IPS-15b (cell line): Measurements from ENCODE around the gene RNF168.
"Not testable (repeated sequence)": the region's sequence is repeated elsewhere in the genome, so short reads cannot be mapped to it uniquely, and the experiment has no call there.

Experiments
- H3K27me3 ChIP-seq: one replicate; pipeline ENCODE4 v1.6.1; 2013; ENCODE audit warnings: low read length; ENCODE audit not compliant: control insufficient read depth, insufficient read depth
- H3K36me3 ChIP-seq: one replicate; pipeline ENCODE4 v1.6.1; 2013; ENCODE audit warnings: low read length; ENCODE audit not compliant: control insufficient read depth, insufficient read depth
- H3K4me1 ChIP-seq: one replicate; pipeline ENCODE4 v1.6.1; 2013; ENCODE audit warnings: mild to moderate bottlenecking, low read length; ENCODE audit not compliant: control insufficient read depth, insufficient read depth
- H3K4me3 ChIP-seq: one replicate; pipeline ENCODE4 v1.5.1; 2013; ENCODE audit warnings: low read depth, low read length
- H3K9ac ChIP-seq: one replicate; pipeline ENCODE4 v1.6.1; 2013; ENCODE audit warnings: low read depth, mild to moderate bottlenecking, low read length
- H3K9me3 ChIP-seq: one replicate; pipeline ENCODE4 v1.6.1; 2013; ENCODE audit warnings: mild to moderate bottlenecking, low read length; ENCODE audit not compliant: control insufficient read depth, insufficient read depth

The RNF168 gene

GRCh38 chr3:196496183-196496582 is 7.4 kb downstream of the RNF168 start:
- peaks cover 8% of the 10 kb centered on the region for H3K4me1 ChIP-seq
- H3K9me3 ChIP-seq: no peaks in the 10 kb centered on the region
- no peak overlapping the region for H3K4me3 ChIP-seq
- H3K9ac ChIP-seq: no peak overlapping the region
- H3K36me3 ChIP-seq: no peaks in the 10 kb centered on the region
- no peaks in the 10 kb centered on the region for H3K27me3 ChIP-seq

GRCh38 chr3:196493292-196493691 is 10.3 kb downstream of the RNF168 start:
- Histone ChIP-seq H3K36me3 (no peaks in the 10 kb centered on the region), H3K27me3 (no peaks in the 10 kb centered on the region), H3K4me1 (no peaks in the 10 kb centered on the region), H3K9ac (no peak overlapping the region), H3K9me3 (no peaks in the 10 kb centered on the region), H3K4me3 (no peak overlapping the region)

- no peaks in the 10 kb centered on the region for H3K27me3 ChIP-seq
- H3K4me1 ChIP-seq: no peaks in the 10 kb centered on the region
- H3K9me3 ChIP-seq: no peaks in the 10 kb centered on the region
- H3K9ac ChIP-seq: no peak overlapping the region
- peaks cover 4% of the 10 kb centered on the region for H3K36me3 ChIP-seq
- no peak overlapping the region for H3K4me3 ChIP-seq
Measured at GRCh38 chr3:196492080-196492479, 11.5 kb downstream of the RNF168 start.

DNA sequence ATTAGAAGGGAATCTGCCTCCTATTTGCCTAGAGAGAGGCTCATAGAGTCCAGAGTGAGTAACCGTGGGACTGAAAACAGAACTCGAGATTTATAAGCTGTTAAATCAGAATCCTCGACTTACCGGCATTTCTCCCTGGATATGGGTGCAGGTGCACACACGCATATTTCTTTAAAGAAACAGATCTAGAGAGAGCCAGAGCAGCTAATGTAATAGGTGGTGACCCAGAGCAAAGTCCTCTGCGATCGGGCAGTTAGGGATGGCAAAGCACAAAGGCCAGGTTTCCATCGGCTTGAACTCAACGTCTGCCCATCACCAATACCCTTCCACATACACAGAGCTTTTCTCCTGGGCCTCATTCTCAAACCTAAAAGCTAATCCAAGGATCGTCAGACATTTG is 13.8 kb downstream of the RNF168 start:
- H3K4me3 ChIP-seq: no peak overlapping the region
- no peaks in the 10 kb centered on the region for H3K4me1 ChIP-seq
- H3K36me3 ChIP-seq: peaks cover 18% of the 10 kb centered on the region
- no peaks in the 10 kb centered on the region for H3K27me3 ChIP-seq
- no peaks in the 10 kb centered on the region for H3K9me3 ChIP-seq
- no peak overlapping the region for H3K9ac ChIP-seq

DNA sequence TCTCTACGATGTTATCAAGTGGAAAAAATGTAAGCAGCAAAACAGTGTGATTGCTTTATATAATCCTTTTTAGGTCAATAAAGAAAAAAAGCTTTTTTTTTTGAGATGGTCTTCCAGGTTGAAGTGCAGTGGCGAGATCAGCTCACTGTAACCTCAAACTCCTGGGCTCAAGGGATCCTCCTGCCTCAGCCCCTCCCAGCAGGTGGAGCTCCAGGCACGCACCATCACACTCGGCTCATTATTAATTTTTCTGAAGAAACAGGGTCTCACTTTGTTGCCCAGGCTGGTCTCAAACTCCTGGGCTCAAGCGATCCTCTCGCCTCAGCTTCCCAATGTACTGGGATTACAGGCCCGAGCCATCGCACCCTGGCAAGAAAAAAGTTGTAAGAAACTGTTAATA is 17.3 kb downstream of the RNF168 start:
- Histone ChIP-seq H3K4me1 (no peaks in the 10 kb centered on the region), H3K9me3 (no peaks in the 10 kb centered on the region), H3K36me3 (peaks cover 36% of the 10 kb centered on the region), H3K27me3 (no peaks in the 10 kb centered on the region), H3K4me3 (no peak overlapping the region), H3K9ac (no peak overlapping the region)

DNA sequence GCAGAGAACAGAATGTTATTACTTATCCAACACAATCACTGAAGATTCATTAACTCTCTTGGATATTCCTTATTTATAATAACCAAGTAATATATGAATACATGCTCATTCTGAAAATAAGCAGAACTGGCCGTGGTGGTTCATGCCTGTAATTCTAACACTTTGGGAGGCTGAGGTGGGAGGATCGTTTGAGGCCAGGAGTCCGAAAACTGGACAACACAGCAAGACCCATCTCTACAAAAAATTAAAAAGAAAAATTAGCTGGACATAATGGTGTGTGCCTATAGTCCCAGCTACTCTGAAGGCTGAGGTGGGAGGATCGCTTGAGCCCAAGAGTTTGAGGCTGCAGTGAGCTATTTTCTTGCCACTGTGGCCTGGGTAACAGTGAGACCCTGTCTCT is 25.9 kb downstream of the RNF168 start:
- no peak overlapping the region for H3K9ac ChIP-seq
- no peaks in the 10 kb centered on the region for H3K9me3 ChIP-seq
- no peak overlapping the region for H3K4me3 ChIP-seq
- peaks cover 14% of the 10 kb centered on the region for H3K36me3 ChIP-seq
- no peaks in the 10 kb centered on the region for H3K4me1 ChIP-seq
- no peaks in the 10 kb centered on the region for H3K27me3 ChIP-seq

GRCh38 chr3:196472286-196472685 is 31.3 kb downstream of the RNF168 start:
- Histone ChIP-seq H3K4me3 (no peak overlapping the region), H3K36me3 (peaks cover 3% of the 10 kb centered on the region), H3K9ac (no peak overlapping the region), H3K4me1 (no peaks in the 10 kb centered on the region), H3K27me3 (no peaks in the 10 kb centered on the region), H3K9me3 (no peaks in the 10 kb centered on the region)

- H3K4me3 ChIP-seq: no peak overlapping the region
- peaks cover 3% of the 10 kb centered on the region for H3K36me3 ChIP-seq
- no peaks in the 10 kb centered on the region for H3K4me1 ChIP-seq
- no peaks in the 10 kb centered on the region for H3K27me3 ChIP-seq
- no peaks in the 10 kb centered on the region for H3K9me3 ChIP-seq
- no peak overlapping the region for H3K9ac ChIP-seq
Measured at GRCh38 chr3:196471551-196471950, 32.0 kb downstream of the RNF168 start.

DNA sequence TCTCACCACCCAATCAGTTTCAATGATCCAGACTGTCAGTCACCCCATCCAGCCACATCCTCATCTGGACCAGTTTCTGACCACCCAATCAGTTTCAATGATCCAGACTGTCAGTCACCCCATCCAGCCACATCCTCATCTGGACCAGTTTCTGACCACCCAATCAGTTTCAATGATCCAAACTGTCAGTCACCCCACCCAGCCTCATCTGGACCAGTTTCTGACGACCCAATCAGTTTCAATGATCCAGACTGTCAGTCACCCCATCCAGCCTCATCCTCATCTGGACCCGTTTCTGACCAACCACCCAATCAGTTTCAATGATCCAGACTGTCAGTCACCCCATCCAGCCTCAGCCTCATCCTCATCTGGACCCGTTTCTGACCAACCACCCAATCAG is 33.4 kb downstream of the RNF168 start:
- not testable (repeated sequence) for H3K4me1 ChIP-seq, H3K9me3 ChIP-seq, H3K4me3 ChIP-seq, H3K9ac ChIP-seq, H3K36me3 ChIP-seq, H3K27me3 ChIP-seq

DNA sequence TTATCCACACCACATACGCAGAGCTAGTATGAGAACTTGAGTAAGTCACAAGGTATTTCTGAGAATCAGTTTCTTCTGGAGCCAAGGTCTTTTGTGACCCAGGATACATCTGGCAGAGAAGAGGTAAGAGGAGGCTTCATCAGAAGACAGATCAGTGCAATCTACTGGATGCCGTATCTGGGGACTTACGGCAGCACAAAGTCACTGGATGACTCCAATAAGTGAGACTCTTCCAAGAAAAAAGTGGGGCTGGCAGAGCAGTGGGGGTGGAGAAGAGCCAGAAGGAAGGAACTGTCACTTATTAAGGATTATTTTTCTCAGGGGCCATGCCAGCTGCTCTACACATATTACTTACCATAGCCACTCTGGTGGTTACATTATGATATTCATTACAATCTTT is 39.8 kb downstream of the RNF168 start:
- no peaks in the 10 kb centered on the region for H3K9me3 ChIP-seq
- no peak overlapping the region for H3K9ac ChIP-seq

GRCh38 chr3:196463478-196463756 is 40.2 kb downstream of the RNF168 start:
- Histone ChIP-seq H3K27me3 (no peaks in the 10 kb centered on the region), H3K9ac (no peak overlapping the region), H3K4me3 (no peak overlapping the region), H3K4me1 (no peaks in the 10 kb centered on the region), H3K9me3 (no peaks in the 10 kb centered on the region), H3K36me3 (no peaks in the 10 kb centered on the region)

More for the DNA sequence above, 39.8 kb downstream of the RNF168 start:
- H3K4me1 ChIP-seq: no peaks in the 10 kb centered on the region
- H3K4me3 ChIP-seq: no peak overlapping the region
- no peaks in the 10 kb centered on the region for H3K36me3 ChIP-seq
- H3K27me3 ChIP-seq: no peaks in the 10 kb centered on the region

- not testable (repeated sequence) for H3K27me3 ChIP-seq, H3K36me3 ChIP-seq, H3K9me3 ChIP-seq, H3K9ac ChIP-seq, H3K4me1 ChIP-seq, H3K4me3 ChIP-seq
Measured at GRCh38 chr3:196462680-196463477, 40.7 kb downstream of the RNF168 start.
